Cardiac muscle cell (in vitro differentiated cells and primary cell): Measurements from ENCODE around the gene GRAPL. TPM values are rescaled to one million over a fixed set of nuclear protein-coding genes. Genes with fewer than 3 reads are reported as not detected.
"Not testable (repeated sequence)": the region's sequence is repeated elsewhere in the genome, so short reads cannot be mapped to it uniquely, and the experiment has no call there.

ENCODE experiments used
- DNase-seq, 2 donors: peaks; one replicate each; pipeline versions ENCODE4 v3.0.0 to v3.0.0-alpha.2; 2010 to 2017; ENCODE audit warnings: low read depth in 1 of 2, low spot score in 1 of 2
- H3K27ac ChIP-seq: fragments of 200-600 bp; sonication (generic); 2 replicates; pipeline ENCODE4 v1.5.1; 2016
- H3K27me3 ChIP-seq: fragments of 200-600 bp; sonication (generic); 2 replicates; pipeline ENCODE4 v1.6.0; 2016; ENCODE audit warnings: control low read depth
- H3K36me3 ChIP-seq: fragments of 200-600 bp; sonication (generic); 2 replicates; pipeline ENCODE4 v1.5.1; 2016; ENCODE audit warnings: control low read depth
- H3K4me1 ChIP-seq: fragments of 200-600 bp; sonication (generic); 2 replicates; pipeline ENCODE4 v1.8.1; 2017; ENCODE audit warnings: low read depth, mild to moderate bottlenecking, mixed run types
- H3K4me3 ChIP-seq: fragments of 200-600 bp; sonication (generic); 2 replicates; pipeline ENCODE4 v1.5.1; 2016; ENCODE audit warnings: mild to moderate bottlenecking
- H3K9me3 ChIP-seq: fragments of 200-600 bp; sonication (generic); 2 replicates; pipeline ENCODE4 v1.5.1; 2017; ENCODE audit warnings: low read depth, mild to moderate bottlenecking, control low read depth
- CTCF ChIP-seq: IDR thresholded peaks from 2 replicates; pipeline ENCODE4 v1.5.1; 2012; ENCODE audit warnings: low read depth, mild to moderate bottlenecking, low read length
- polyA plus RNA-seq: library from polyadenylated mRNA; unstranded; fragments of >200 nt; fragmentation: Nextera tagmentation; extraction: Ambion mirVana; gene quantifications from 2 replicates; pipeline ENCODE4 v1.2.1, GENCODE V29; 2016
- total RNA-seq: library from RNA; depleted of rRNA; stranded (reverse); fragments of >200 nt; gene quantifications from 2 replicates; pipeline ENCODE4 v1.2.3, GENCODE V29; 2016

GRAPL gene
- total and polyA plus RNA-seq, 2 experiments from 2014 or later = 0.57 TPM; not detected in 1

- not testable (repeated sequence) for H3K4me3 ChIP-seq, DNase-seq, H3K36me3 ChIP-seq, H3K9me3 ChIP-seq, H3K4me1 ChIP-seq, H3K27ac ChIP-seq, H3K27me3 ChIP-seq
Measured at GRCh38 chr17:19125289-19125688, 2.1 kb upstream of the GRAPL start.

GRCh38 chr17:19129500-19129899 lies 2.1 kb downstream of the GRAPL start:
- not testable (repeated sequence) for H3K4me3 ChIP-seq, H3K9me3 ChIP-seq, DNase-seq, H3K27me3 ChIP-seq, H3K4me1 ChIP-seq, H3K27ac ChIP-seq, H3K36me3 ChIP-seq

- H3K27ac ChIP-seq, DNase-seq, H3K4me1 ChIP-seq, H3K9me3 ChIP-seq, H3K27me3 ChIP-seq, H3K36me3 ChIP-seq, H3K4me3 ChIP-seq: not testable (repeated sequence)
Measured at GRCh38 chr17:19131108-19131507, 3.7 kb downstream of the GRAPL start.

- not testable (repeated sequence) for H3K4me1 ChIP-seq, H3K9me3 ChIP-seq, DNase-seq, H3K4me3 ChIP-seq, H3K36me3 ChIP-seq, H3K27me3 ChIP-seq, H3K27ac ChIP-seq
Measured at GRCh38 chr17:19131772-19132171, 4.4 kb downstream of the GRAPL start.

GRCh38 chr17:19133793-19134192 lies 6.4 kb downstream of the GRAPL start:
- not testable (repeated sequence) for H3K4me1 ChIP-seq, H3K36me3 ChIP-seq, DNase-seq, H3K9me3 ChIP-seq, H3K4me3 ChIP-seq, H3K27ac ChIP-seq, H3K27me3 ChIP-seq

GRCh38 chr17:19135391-19135790 lies 8.0 kb downstream of the GRAPL start:
- H3K36me3 ChIP-seq, H3K9me3 ChIP-seq, DNase-seq, H3K27me3 ChIP-seq, H3K27ac ChIP-seq, H3K4me3 ChIP-seq, H3K4me1 ChIP-seq: not testable (repeated sequence)

GRCh38 chr17:19136138-19136537 lies 8.7 kb downstream of the GRAPL start:
- H3K4me1 ChIP-seq, H3K4me3 ChIP-seq, H3K9me3 ChIP-seq, DNase-seq, H3K36me3 ChIP-seq, H3K27me3 ChIP-seq, H3K27ac ChIP-seq: not testable (repeated sequence)

- not testable (repeated sequence) for H3K4me3 ChIP-seq, DNase-seq, H3K27me3 ChIP-seq, H3K36me3 ChIP-seq, H3K9me3 ChIP-seq, H3K4me1 ChIP-seq, H3K27ac ChIP-seq
Measured at GRCh38 chr17:19136605-19137004, 9.2 kb downstream of the GRAPL start.

- not testable (repeated sequence) for H3K4me3 ChIP-seq, H3K9me3 ChIP-seq, DNase-seq, H3K27me3 ChIP-seq, H3K27ac ChIP-seq, H3K36me3 ChIP-seq, H3K4me1 ChIP-seq
Measured at GRCh38 chr17:19137959-19138358, 10.6 kb downstream of the GRAPL start.

GRCh38 chr17:19141366-19142155 lies 14.2 kb downstream of the GRAPL start:
- H3K27ac ChIP-seq = peak overlapping the region; percentile 31
- H3K9me3 ChIP-seq, DNase-seq, H3K4me3 ChIP-seq, H3K27me3 ChIP-seq, H3K4me1 ChIP-seq, H3K36me3 ChIP-seq: not testable (repeated sequence)

- not testable (repeated sequence) for DNase-seq, H3K4me3 ChIP-seq, H3K36me3 ChIP-seq, H3K4me1 ChIP-seq, H3K27ac ChIP-seq, H3K9me3 ChIP-seq, H3K27me3 ChIP-seq
- peak; percentile 20 for TF ChIP-seq CTCF
Measured at GRCh38 chr17:19142419-19142818, 15.0 kb downstream of the GRAPL start.

- DNase-seq, H3K4me3 ChIP-seq, H3K27ac ChIP-seq, H3K9me3 ChIP-seq, H3K36me3 ChIP-seq, H3K4me1 ChIP-seq, H3K27me3 ChIP-seq: not testable (repeated sequence)
Measured at GRCh38 chr17:19143097-19143777, 15.8 kb downstream of the GRAPL start.

GRCh38 chr17:19144373-19144772 lies 17.0 kb downstream of the GRAPL start:
- H3K4me1 ChIP-seq, H3K9me3 ChIP-seq, H3K4me3 ChIP-seq, H3K27me3 ChIP-seq, DNase-seq, H3K36me3 ChIP-seq: not testable (repeated sequence)
- peak overlapping the region; percentile 60 for H3K27ac ChIP-seq
